Omental fat pad (tissue), 4 donors: ENCODE data around the gene LCOR. TPM values are rescaled to one million over a fixed set of nuclear protein-coding genes. Genes with fewer than 3 reads are reported as not detected.

ENCODE experiments used
- ATAC-seq: fragments of 150-250 bp; one replicate; pipeline ENCODE4 v1.9.1; 2016; ENCODE audit warnings: mild to moderate bottlenecking, moderate library complexity; ENCODE audit not compliant: low FRiP score
- DNase-seq: peaks from one replicate; pipeline ENCODE4 v3.0.0-alpha.2; 2019; ENCODE audit warnings: low spot score
- CTCF ChIP-seq, 3 donors: fragments of 450-650 bp; IDR thresholded peaks; one replicate each; pipeline ENCODE4 v1.5.1; 2016 to 2017; ENCODE audit warnings: antibody characterized with exemption in 3 of 3, mild to moderate bottlenecking in 3 of 3, moderate library complexity in 2 of 3
- total RNA-seq, 4 donors: library from RNA; depleted of rRNA; stranded (reverse); fragments of >200 nt; gene quantifications; one replicate each; pipeline ENCODE4 v1.1.0, GENCODE V29; 2016

The LCOR gene
- total RNA-seq, 4 donors from 2014 or later = 19.1 to 82.0 (median 24.7) TPM

- TF ChIP-seq CTCF (IDR thresholded peaks at IDR 0.05) = no peak
- ATAC-seq (no peak), DNase-seq (no peak)
Observed at GRCh38 chr10:96850113-96850512, 18.0 kb downstream of the LCOR start.

- ATAC-seq (peak; percentile 87), DNase-seq (no peak)
- no peak for TF ChIP-seq CTCF (IDR thresholded peaks at IDR 0.05)
Observed at GRCh38 chr10:96850825-96851224, 18.7 kb downstream of the LCOR start.

GRCh38 chr10:96851281-96851680, 19.2 kb downstream of the LCOR start:
- TF ChIP-seq CTCF (IDR thresholded peaks at IDR 0.05) = no peak
- ATAC-seq (no peak), DNase-seq (no peak)

DNA sequence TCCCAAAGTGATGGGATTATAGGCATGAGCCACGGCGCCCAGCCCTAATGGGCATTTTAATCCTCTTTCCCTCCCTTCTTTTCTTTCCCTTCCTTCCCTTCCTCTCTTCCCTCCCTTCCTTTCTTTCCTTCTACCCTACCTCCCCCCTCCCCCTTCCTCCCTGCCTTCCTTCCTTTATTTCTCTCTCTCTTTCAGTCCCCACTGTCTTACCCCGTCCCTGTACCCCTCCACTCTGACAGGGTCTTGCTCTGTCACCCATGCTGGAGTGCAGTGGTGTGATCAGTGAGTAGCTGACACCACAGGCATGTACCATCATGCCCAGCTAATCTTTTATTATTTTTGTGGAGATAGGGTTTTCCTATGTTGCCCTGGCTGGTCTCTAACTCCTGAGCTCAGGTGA, 24.2 kb downstream of the LCOR start:
- ATAC-seq (no peak), DNase-seq (no peak)
- no peak for TF ChIP-seq CTCF (IDR thresholded peaks at IDR 0.05)

- TF ChIP-seq CTCF (IDR thresholded peaks at IDR 0.05) = no peak
- ATAC-seq (no peak), DNase-seq (no peak)
Observed at GRCh38 chr10:96857301-96858012, 25.4 kb downstream of the LCOR start.

GRCh38 chr10:96858038-96858705, 26.1 kb downstream of the LCOR start:
- no peak for TF ChIP-seq CTCF (IDR thresholded peaks at IDR 0.05)
- ATAC-seq = no peak
- DNase-seq = no peak

DNA sequence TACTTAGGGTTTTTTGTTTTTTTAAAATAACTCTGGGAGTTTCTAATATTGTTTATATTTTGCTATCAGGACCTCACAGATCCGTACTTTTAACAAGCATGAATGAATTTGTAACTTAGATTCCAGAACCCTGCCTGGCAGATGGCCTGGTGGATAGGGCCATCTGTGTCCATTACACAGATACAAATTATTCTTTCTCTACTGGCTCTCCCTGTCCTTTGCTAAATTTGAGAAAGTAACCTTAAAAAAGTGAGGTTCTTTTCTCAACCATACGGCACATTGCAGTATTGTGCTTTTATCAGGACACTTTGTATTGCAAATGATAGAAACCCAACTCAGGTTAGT, 26.6 kb downstream of the LCOR start:
- ATAC-seq (no peak), DNase-seq (no peak)
- TF ChIP-seq CTCF (IDR thresholded peaks at IDR 0.05) = no peak
